GM12801 (cell line): ENCODE data around the gene MARS1.

ENCODE experiments used
- CTCF ChIP-seq: IDR thresholded peaks from one replicate; pipeline ENCODE4 v1.5.1; 2011; ENCODE audit warnings: control low read depth; ENCODE audit not compliant: insufficient read length; ENCODE audit errors: extremely low read depth

MARS1 gene

GRCh38 chr12:57545809-57546437, 58.1 kb downstream of the MARS1 start:
- no peak for TF ChIP-seq CTCF

GRCh38 chr12:57546438-57547287, 58.8 kb downstream of the MARS1 start, which contains the start of gene DCTN2:
DCTN2 (minus strand) TSS chr12:57547192; CDS start chr12:57547063, 129 bp downstream.
- no peak for TF ChIP-seq CTCF

- TF ChIP-seq CTCF: no peak
Measured at GRCh38 chr12:57547288-57548012, 59.6 kb downstream of the MARS1 start.

- TF ChIP-seq CTCF: no peak
Measured at GRCh38 chr12:57548013-57548315, 60.1 kb downstream of the MARS1 start.

GRCh38 chr12:57548488-57548887, 60.6 kb downstream of the MARS1 start:
- TF ChIP-seq CTCF: no peak

- no peak for TF ChIP-seq CTCF
Measured at GRCh38 chr12:57549203-57549908, 61.5 kb downstream of the MARS1 start.

- TF ChIP-seq CTCF: no peak
Measured at GRCh38 chr12:57549909-57550640, 62.2 kb downstream of the MARS1 start, which contains the start of gene KIF5A. KIF5A (plus strand) TSS chr12:57550044; CDS start chr12:57550272, 228 bp downstream.
